OCI-LY3 (cell line): ENCODE results near the gene DNAJC17.

ENCODE experiments used
- H2AFZ ChIP-seq: fragments of 200-600, 300-600 bp; shearing (Covaris generic); 2 replicates; pipeline ENCODE4 v1.6.0; 2014; ENCODE audit warnings: antibody characterized with exemption, low read depth, low read length
- H3K27ac ChIP-seq: fragments of 200-600, 300-600 bp; sonication (generic); 2 replicates; pipeline ENCODE4 v1.5.1; 2014; ENCODE audit warnings: mild to moderate bottlenecking, low read length, moderate library complexity, mixed read lengths
- H3K27me3 ChIP-seq: fragments of 200-600, 300-600 bp; sonication (generic); 2 replicates; pipeline ENCODE4 v1.6.1; 2014; ENCODE audit warnings: low read depth, low read length, mixed read lengths
- H3K36me3 ChIP-seq: fragments of 200-600, 300-600 bp; sonication (generic); replicated peaks from 2 replicates; pipeline ENCODE3; 2014; ENCODE audit warnings: low read depth, low read length, mixed read lengths
- H3K4me1 ChIP-seq: fragments of 300-600, 200-600 bp; sonication (generic); 2 replicates; pipeline ENCODE4 v1.6.1; 2014; ENCODE audit warnings: low read length, mixed read lengths
- H3K4me2 ChIP-seq: fragments of 200-600, 300-600 bp; sonication (generic); 2 replicates; pipeline ENCODE4 v1.6.1; 2014; ENCODE audit warnings: low read length, mixed read lengths
- H3K4me3 ChIP-seq: fragments of 300-600, 200-600 bp; sonication (generic); 2 replicates; pipeline ENCODE4 v1.5.1; 2014; ENCODE audit warnings: antibody characterized with exemption, mild to moderate bottlenecking, low read length, moderate library complexity
- H3K79me2 ChIP-seq: fragments of 300-600, 200-600 bp; shearing (Covaris generic); 2 replicates; pipeline ENCODE4 v1.6.1; 2014; ENCODE audit warnings: mild to moderate bottlenecking, low read length, mixed read lengths
- H3K9ac ChIP-seq: fragments of 300-600, 200-600 bp; shearing (Covaris generic); 2 replicates; pipeline ENCODE4 v1.6.0; 2014; ENCODE audit warnings: mild to moderate bottlenecking, low read length, moderate library complexity
- H3K9me3 ChIP-seq: fragments of 200-600, 300-600 bp; shearing (Covaris generic); 2 replicates; pipeline ENCODE4 v1.6.1; 2014; ENCODE audit warnings: low read length, mixed read lengths; ENCODE audit not compliant: insufficient read depth
- H4K20me1 ChIP-seq: fragments of 200-600, 300-600 bp; sonication (generic); 2 replicates; pipeline ENCODE4 v1.6.1; 2016; ENCODE audit warnings: low read length, mixed read lengths; ENCODE audit not compliant: insufficient read depth
- EZH2phosphoT487 ChIP-seq: fragments of 200-600 bp; shearing (Covaris generic); IDR thresholded peaks from 2 replicates; pipeline ENCODE4 v1.6.1; 2018; ENCODE audit warnings: antibody characterized with exemption, mixed run types, low read depth
- TF ChIP-seq, protein P1 (sequence below): fragments of 200-600, 300-600 bp; sonication (generic); IDR thresholded peaks from 2 replicates; pipeline ENCODE4 v1.5.1; 2014; ENCODE audit warnings: antibody characterized with exemption, low read length, low read depth

DNAJC17 gene

DNA sequence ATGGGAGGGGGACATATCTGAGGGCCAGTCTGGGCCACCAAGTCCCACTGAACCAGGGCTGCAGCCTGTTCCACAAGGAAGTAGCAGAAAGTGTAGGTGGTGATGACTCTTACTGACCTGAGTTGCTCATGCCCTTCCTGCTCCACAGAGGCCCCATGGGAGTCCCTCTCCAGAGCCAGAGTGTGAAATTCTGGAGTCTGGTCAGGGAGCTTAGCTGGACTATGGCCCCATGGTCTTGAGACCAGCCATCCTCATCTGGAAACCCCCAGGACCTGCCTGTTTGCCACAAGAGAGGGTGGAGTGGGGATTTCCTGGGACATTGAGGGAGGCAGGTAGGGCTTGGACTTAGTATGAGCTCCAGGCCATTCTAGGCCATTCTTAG lies 39.6 kb upstream of the DNAJC17 start:
- Histone ChIP-seq H3K4me2 (peak overlapping the region; percentile 60), H3K79me2 (no peaks in the 10 kb centered on the region), H3K4me1 (peaks cover 19% of the 10 kb centered on the region), H3K27me3 (no peaks in the 10 kb centered on the region), H3K9me3 (no peaks in the 10 kb centered on the region), H3K36me3 (no peaks in the 10 kb centered on the region), H3K4me3 (peak overlapping the region; percentile 39; the same call in 1 of the 2 replicates), H3K27ac (no peak overlapping the region), H3K9ac (peak overlapping the region; percentile 25; the same call in 1 of the 2 replicates), H2AFZ (peak overlapping the region; percentile 86), H4K20me1 (no peaks in the 10 kb centered on the region)
- no peak for TF ChIP-seq EZH2phosphoT487
- TF ChIP-seq, protein P1, sequence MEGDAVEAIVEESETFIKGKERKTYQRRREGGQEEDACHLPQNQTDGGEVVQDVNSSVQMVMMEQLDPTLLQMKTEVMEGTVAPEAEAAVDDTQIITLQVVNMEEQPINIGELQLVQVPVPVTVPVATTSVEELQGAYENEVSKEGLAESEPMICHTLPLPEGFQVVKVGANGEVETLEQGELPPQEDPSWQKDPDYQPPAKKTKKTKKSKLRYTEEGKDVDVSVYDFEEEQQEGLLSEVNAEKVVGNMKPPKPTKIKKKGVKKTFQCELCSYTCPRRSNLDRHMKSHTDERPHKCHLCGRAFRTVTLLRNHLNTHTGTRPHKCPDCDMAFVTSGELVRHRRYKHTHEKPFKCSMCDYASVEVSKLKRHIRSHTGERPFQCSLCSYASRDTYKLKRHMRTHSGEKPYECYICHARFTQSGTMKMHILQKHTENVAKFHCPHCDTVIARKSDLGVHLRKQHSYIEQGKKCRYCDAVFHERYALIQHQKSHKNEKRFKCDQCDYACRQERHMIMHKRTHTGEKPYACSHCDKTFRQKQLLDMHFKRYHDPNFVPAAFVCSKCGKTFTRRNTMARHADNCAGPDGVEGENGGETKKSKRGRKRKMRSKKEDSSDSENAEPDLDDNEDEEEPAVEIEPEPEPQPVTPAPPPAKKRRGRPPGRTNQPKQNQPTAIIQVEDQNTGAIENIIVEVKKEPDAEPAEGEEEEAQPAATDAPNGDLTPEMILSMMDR: no peak

DNA sequence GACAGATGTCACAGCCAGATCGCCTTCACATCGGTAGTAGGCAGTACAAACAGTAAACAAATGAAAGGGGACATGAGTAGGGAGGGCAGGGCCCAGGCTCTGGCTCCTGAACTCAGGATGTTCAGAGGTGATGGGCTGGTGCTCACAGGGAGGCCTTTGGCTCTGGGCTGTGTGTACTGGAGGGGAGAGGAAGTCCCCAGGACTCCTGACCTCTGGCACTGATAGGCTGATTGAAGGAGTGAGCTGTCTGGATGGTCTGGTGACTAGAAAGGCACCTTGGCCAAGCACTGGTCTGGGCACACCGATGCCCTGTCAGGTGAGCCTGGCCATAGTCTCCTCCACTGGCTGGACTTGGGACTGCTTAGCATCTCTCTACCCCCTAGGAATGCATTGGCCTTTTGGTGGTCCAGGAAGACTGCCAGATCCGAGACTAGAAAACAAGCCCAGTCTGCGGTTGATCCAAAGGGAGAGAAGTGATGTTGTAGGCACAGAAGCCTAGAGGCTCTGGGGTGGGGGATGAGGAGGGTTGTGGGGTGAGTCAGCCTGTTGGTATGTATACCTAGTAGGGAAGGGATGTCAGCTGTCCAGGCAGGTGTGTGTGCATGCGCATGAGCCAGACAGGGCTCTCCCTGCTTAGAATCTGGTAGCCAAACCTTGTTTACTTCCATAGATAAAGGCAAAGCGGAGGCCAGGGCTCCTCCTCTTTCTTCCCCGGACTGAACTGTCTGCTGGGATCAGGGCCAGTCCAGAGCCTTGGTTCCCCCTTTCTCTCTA lies 38.4 kb upstream of the DNAJC17 start:
- Histone ChIP-seq H2AFZ (no peak overlapping the region), H3K9me3 (no peaks in the 10 kb centered on the region), H3K4me2 (no peak overlapping the region), H3K36me3 (no peaks in the 10 kb centered on the region), H3K4me3 (no peak overlapping the region), H3K27ac (no peak overlapping the region), H4K20me1 (no peaks in the 10 kb centered on the region), H3K27me3 (no peaks in the 10 kb centered on the region), H3K79me2 (no peaks in the 10 kb centered on the region), H3K4me1 (peaks cover 19% of the 10 kb centered on the region), H3K9ac (no peak overlapping the region)
- TF ChIP-seq, protein P1: no peak
- no peak for TF ChIP-seq EZH2phosphoT487

DNA sequence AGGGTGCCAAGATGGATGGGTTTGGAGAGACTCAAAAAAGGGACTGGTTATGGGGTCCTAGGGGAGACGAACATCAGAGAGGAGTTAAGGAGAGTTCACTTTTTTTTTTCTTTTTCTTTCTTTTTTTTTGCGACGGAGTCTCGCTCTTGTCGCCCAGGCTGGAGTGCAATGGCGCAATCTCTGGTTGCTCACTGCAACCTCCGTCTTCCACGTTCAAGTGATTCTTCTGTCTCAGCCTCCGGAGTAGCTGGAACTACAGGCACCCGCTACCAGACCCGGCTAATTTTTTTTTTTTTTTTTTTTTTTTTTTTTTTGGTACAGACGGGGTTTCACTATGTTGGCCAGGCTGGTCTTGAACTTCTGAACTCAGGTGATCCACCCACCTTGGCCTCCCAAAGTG lies 37.8 kb upstream of the DNAJC17 start:
- no peak overlapping the region for H2AFZ ChIP-seq
- no peak overlapping the region for H3K4me2 ChIP-seq

DNA sequence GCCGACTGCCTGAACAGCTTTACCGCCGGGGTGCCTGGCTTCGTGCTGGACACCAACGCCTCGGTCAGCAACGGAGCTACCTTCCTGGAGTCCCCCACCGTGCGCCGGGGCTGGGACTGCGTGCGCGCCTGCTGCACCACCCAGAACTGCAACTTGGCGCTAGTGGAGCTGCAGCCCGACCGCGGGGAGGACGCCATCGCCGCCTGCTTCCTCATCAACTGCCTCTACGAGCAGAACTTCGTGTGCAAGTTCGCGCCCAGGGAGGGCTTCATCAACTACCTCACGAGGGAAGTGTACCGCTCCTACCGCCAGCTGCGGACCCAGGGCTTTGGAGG lies 37.4 kb upstream of the DNAJC17 start:
- no peak overlapping the region for H2AFZ ChIP-seq
- no peak overlapping the region for H3K9ac ChIP-seq
- no peaks in the 10 kb centered on the region for H3K36me3 ChIP-seq
- no peaks in the 10 kb centered on the region for H3K27me3 ChIP-seq
- H3K79me2 ChIP-seq: no peaks in the 10 kb centered on the region
- peaks cover 19% of the 10 kb centered on the region for H3K4me1 ChIP-seq
- no peaks in the 10 kb centered on the region for H4K20me1 ChIP-seq
- no peak overlapping the region for H3K4me2 ChIP-seq
- TF ChIP-seq, protein P1: no peak
- TF ChIP-seq EZH2phosphoT487: no peak
- no peaks in the 10 kb centered on the region for H3K9me3 ChIP-seq
- H3K27ac ChIP-seq: no peak overlapping the region
- peak overlapping the region; percentile 72 for H3K4me3 ChIP-seq

More for the DNA sequence above, 37.8 kb upstream of the DNAJC17 start:
- no peak overlapping the region for H3K4me3 ChIP-seq
- H3K79me2 ChIP-seq: no peaks in the 10 kb centered on the region
- no peak for TF ChIP-seq EZH2phosphoT487
- TF ChIP-seq, protein P1: no peak
- H3K4me1 ChIP-seq: peaks cover 19% of the 10 kb centered on the region
- H3K36me3 ChIP-seq: no peaks in the 10 kb centered on the region
- no peak overlapping the region for H3K27ac ChIP-seq
- H4K20me1 ChIP-seq: no peaks in the 10 kb centered on the region
- H3K9me3 ChIP-seq: no peaks in the 10 kb centered on the region
- no peak overlapping the region for H3K9ac ChIP-seq
- no peaks in the 10 kb centered on the region for H3K27me3 ChIP-seq
